ENCODE results near the gene MAMDC2. TPM values are rescaled to one million over a fixed set of nuclear protein-coding genes. Genes with fewer than 3 reads are reported as not detected.

MAMDC2 gene
- total RNA-seq, 1 experiment from 2014 or later = 4.6 TPM

DNA sequence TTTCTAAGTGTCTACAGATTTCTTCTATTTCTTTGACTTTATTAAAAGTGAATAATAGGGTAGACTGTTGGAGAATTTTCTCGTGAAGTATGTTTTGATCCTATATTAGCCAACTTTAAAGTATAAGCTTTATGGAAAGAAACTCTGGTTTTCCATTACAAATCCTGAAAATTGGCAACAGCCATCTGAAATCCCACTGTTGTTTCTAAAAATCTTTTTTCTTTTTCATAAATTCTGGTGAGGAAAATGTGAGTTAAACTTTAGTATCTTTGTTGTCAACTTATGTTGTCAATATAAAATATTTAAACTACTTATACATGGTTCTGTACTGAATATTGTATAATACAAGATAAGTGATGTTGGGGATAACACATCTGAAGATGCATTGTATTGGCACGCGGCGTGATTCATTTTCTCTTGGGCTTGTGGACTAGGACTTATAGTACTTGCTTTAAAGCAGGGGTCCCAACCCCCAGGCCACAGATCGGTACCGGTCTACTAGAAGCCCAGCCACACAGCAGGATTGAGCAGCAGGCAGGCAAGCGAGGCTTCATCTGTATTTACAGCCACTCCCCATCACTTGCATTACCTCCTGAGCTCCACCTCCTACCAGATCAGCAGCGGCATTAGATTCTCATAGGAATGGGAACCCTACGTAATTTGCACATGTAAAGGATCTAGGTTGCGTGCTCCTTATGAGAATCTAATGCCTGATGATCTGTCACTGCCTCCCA lies 12.7 kb downstream of the MAMDC2 start:
- no peak for DNase-seq
- H2BK5ac ChIP-seq (ENCODE audit: insufficient read length, low read length) = no peak overlapping the region
- H4K8ac ChIP-seq (replicated peaks; ENCODE audit: insufficient read length, low read depth, low read length) = no peak overlapping the region
- H4K91ac ChIP-seq (ENCODE audit: insufficient read length, low read depth, low read length) = no peak overlapping the region
- no peak overlapping the region for H3K23ac ChIP-seq (ENCODE audit: insufficient read length, low read depth, low read length)
- H4K20me1 ChIP-seq (ENCODE audit: control insufficient read depth, insufficient read depth, insufficient read length) = no peaks in the 10 kb centered on the region
- no peak overlapping the region for H4K5ac ChIP-seq (ENCODE audit: insufficient read length, low read depth, low read length)
- H2AK5ac ChIP-seq (ENCODE audit: insufficient read length, low read length) = no peak overlapping the region
- Mint-ChIP-seq H3K27ac (no peak overlapping the region), H3K4me1 (peaks cover 11 to 18% of the 10 kb centered on the region in 2 experiments), H3K36me3 (ENCODE audit: insufficient read depth in 1 of 3, low read depth in 3 of 3) (peaks cover 2 to 9% (median 3%) of the 10 kb centered on the region in 3 experiments; a peak in 5 of 7 replicates), H3K27me3 (ENCODE audit: low read depth) (no peaks in the 10 kb centered on the region; the same call in 1 of the 2 replicates), H3K4me3 (no peak overlapping the region), H3K9me3 (peaks cover 5 to 6% of the 10 kb centered on the region in 2 experiments; a peak in 3 of 5 replicates)
- no peaks in the 10 kb centered on the region for H3K9me3 ChIP-seq (ENCODE audit: control insufficient read depth, low read depth, low read length)
- no peak overlapping the region for H3K18ac ChIP-seq (ENCODE audit: insufficient read length, low read depth, low read length)
- H2BK12ac ChIP-seq (ENCODE audit: insufficient read length, low read depth, low read length) = no peak overlapping the region
- no peak overlapping the region for H3K27ac ChIP-seq (ENCODE audit: insufficient read length, low read depth, low read length)
- no peak overlapping the region for H2AFZ ChIP-seq (ENCODE audit: low read length)
- no peak overlapping the region for H2BK15ac ChIP-seq (ENCODE audit: low read depth, low read length)
- H3K14ac ChIP-seq (ENCODE audit: insufficient read depth, low read length) = no peak overlapping the region
- no peaks in the 10 kb centered on the region for H3K23me2 ChIP-seq (ENCODE audit: insufficient read length, low read depth, low read length, poor library complexity, severe bottlenecking)
- H3K27me3 ChIP-seq (ENCODE audit: insufficient read depth, low read length) = no peaks in the 10 kb centered on the region
- H3K79me1 ChIP-seq (ENCODE audit: insufficient read depth, low read depth, low read length, poor library complexity, severe bottlenecking) = no peaks in the 10 kb centered on the region
- no peaks in the 10 kb centered on the region for H3K79me2 ChIP-seq (ENCODE audit: insufficient read depth, low read length)
- H3K9ac ChIP-seq (ENCODE audit: extremely low read depth, insufficient read length, low read length) = no peak overlapping the region
- H3K4ac ChIP-seq (ENCODE audit: low read depth, low read length) = no peak overlapping the region
- no peak overlapping the region for H3K56ac ChIP-seq (ENCODE audit: insufficient read length, low read depth, low read length)
- H2BK20ac ChIP-seq (ENCODE audit: low read depth, low read length, poor library complexity, severe bottlenecking) = no peak overlapping the region
- no peak overlapping the region for H3T11ph ChIP-seq (ENCODE audit: low read length)
- no peak overlapping the region for H3K4me2 ChIP-seq (ENCODE audit: insufficient read depth, insufficient read length, low read length)
- H2BK120ac ChIP-seq (ENCODE audit: low read depth, low read length, poor library complexity, severe bottlenecking) = no peak overlapping the region
- TF ChIP-seq, protein P1, sequence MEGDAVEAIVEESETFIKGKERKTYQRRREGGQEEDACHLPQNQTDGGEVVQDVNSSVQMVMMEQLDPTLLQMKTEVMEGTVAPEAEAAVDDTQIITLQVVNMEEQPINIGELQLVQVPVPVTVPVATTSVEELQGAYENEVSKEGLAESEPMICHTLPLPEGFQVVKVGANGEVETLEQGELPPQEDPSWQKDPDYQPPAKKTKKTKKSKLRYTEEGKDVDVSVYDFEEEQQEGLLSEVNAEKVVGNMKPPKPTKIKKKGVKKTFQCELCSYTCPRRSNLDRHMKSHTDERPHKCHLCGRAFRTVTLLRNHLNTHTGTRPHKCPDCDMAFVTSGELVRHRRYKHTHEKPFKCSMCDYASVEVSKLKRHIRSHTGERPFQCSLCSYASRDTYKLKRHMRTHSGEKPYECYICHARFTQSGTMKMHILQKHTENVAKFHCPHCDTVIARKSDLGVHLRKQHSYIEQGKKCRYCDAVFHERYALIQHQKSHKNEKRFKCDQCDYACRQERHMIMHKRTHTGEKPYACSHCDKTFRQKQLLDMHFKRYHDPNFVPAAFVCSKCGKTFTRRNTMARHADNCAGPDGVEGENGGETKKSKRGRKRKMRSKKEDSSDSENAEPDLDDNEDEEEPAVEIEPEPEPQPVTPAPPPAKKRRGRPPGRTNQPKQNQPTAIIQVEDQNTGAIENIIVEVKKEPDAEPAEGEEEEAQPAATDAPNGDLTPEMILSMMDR (conservative IDR thresholded peaks at IDR 0.05) = no peak
- H3K4me1 ChIP-seq (ENCODE audit: insufficient read depth, low read length) = peaks cover 3% of the 10 kb centered on the region; the same call in 1 of the 2 replicates
- WGBS (ENCODE audit: extremely low coverage, insufficient read length, low lambda C conversion rate) = no CpG with 5 or more reads among the region's 10 CpGs
